Smooth muscle cell of the pulmonary artery (primary cell): ENCODE data around the gene RMND5B. TPM values are rescaled to one million over a fixed set of nuclear protein-coding genes. Genes with fewer than 3 reads are reported as not detected.

Experiments
- total RNA-seq: library from RNA; depleted of rRNA; stranded (reverse); fragments of >200 nt; gene quantifications from 2 replicates; pipeline ENCODE4 v1.2.3, GENCODE V29; 2014

Gene RMND5B
- 29.1 and 30.0 TPM in 2 replicates for total RNA-seq

GRCh38 chr5:178130576-178131445, at the start of gene RMND5B:
RMND5B (plus strand) TSS chr5:178131014; CDS start chr5:178138120, 7,106 bp downstream.

GRCh38 chr5:178113141-178113787, 17.6 kb upstream of the RMND5B start, which contains the start of gene N4BP3:
N4BP3 (plus strand) TSS chr5:178113532; CDS start chr5:178119584, 6,052 bp downstream.

GRCh38 chr5:178153530-178154340, 22.9 kb downstream of the RMND5B start, which contains the start of gene NHP2:
NHP2 (minus strand) TSS chr5:178153885; CDS start chr5:178153817, 68 bp downstream.

GRCh38 chr5:178187014-178187413, 56.2 kb downstream of the RMND5B start, which contains the start of gene GMCL2:
GMCL2 (minus strand) TSS chr5:178187371; CDS start chr5:178187299, 72 bp downstream.

Other genes with a start within 250 kb of the RMND5B start
- not detected in 2 replicates for gene PROP1, start 134.8 kb upstream of the RMND5B start, total RNA-seq
- gene N4BP3, start 17.5 kb upstream of the RMND5B start, total RNA-seq = 0.13 and 0.20 TPM in 2 replicates
- 68.9 and 89.8 TPM in 2 replicates for gene NHP2, start 22.9 kb downstream of the RMND5B start, total RNA-seq
- not detected in 2 replicates for gene GMCL2, start 56.4 kb downstream of the RMND5B start, total RNA-seq
- 29.1 and 37.3 TPM in 2 replicates for gene HNRNPAB, start 73.5 kb downstream of the RMND5B start, total RNA-seq
- gene PHYKPL, start 101.8 kb downstream of the RMND5B start, total RNA-seq = 38.7 and 42.9 TPM in 2 replicates